ENCODE results near the gene OPA1.
A peak's percentile ranks its signal among the peaks of the same experiment; 100 is the strongest.
"Not testable (repeated sequence)": the region's sequence is repeated elsewhere in the genome, so short reads cannot be mapped to it uniquely, and the experiment has no call there.

The OPA1 gene

GRCh38 chr3:193593668-193594030 lies 641 bp downstream of the OPA1 start:
- DNase-seq, result peak; percentile 6

GRCh38 chr3:193594946-193595689 lies 2.1 kb downstream of the OPA1 start:
- no peak for DNase-seq

- no peak for DNase-seq
Observed at GRCh38 chr3:193595939-193596487, 3.0 kb downstream of the OPA1 start.

GRCh38 chr3:193598202-193598601 lies 5.2 kb downstream of the OPA1 start:
- no peak for DNase-seq

- no peak for DNase-seq
Observed at GRCh38 chr3:193599393-193599792, 6.4 kb downstream of the OPA1 start.

- peak; percentile 64 for DNase-seq
Observed at GRCh38 chr3:193605876-193606275, 12.9 kb downstream of the OPA1 start.

- DNase-seq, result not testable (repeated sequence)
Observed at GRCh38 chr3:193606892-193607291, 13.9 kb downstream of the OPA1 start.

- DNase-seq, result not testable (repeated sequence)
Observed at GRCh38 chr3:193610516-193610915, 17.5 kb downstream of the OPA1 start.

GRCh38 chr3:193614430-193614829 lies 21.4 kb downstream of the OPA1 start:
- no peak for DNase-seq

GRCh38 chr3:193617628-193618027 lies 24.6 kb downstream of the OPA1 start:
- DNase-seq, result no peak

- no peak for DNase-seq
Observed at GRCh38 chr3:193620057-193620456, 27.0 kb downstream of the OPA1 start.

GRCh38 chr3:193620650-193621049 lies 27.6 kb downstream of the OPA1 start:
- no peak for DNase-seq

GRCh38 chr3:193621127-193621526 lies 28.1 kb downstream of the OPA1 start:
- DNase-seq, result no peak

GRCh38 chr3:193630005-193630404 lies 37.0 kb downstream of the OPA1 start:
- DNase-seq, result no peak

GRCh38 chr3:193637831-193638230 lies 44.8 kb downstream of the OPA1 start:
- DNase-seq, result no peak

- DNase-seq, result no peak
Observed at GRCh38 chr3:193638833-193639232, 45.8 kb downstream of the OPA1 start.

- DNase-seq, result no peak
Observed at GRCh38 chr3:193640165-193640715, 47.2 kb downstream of the OPA1 start.

- no peak for DNase-seq
Observed at GRCh38 chr3:193640728-193641439, 47.9 kb downstream of the OPA1 start.

- DNase-seq, result no peak
Observed at GRCh38 chr3:193641440-193641775, 48.4 kb downstream of the OPA1 start.

- no peak for DNase-seq
Observed at GRCh38 chr3:193645806-193646205, 52.8 kb downstream of the OPA1 start.

- DNase-seq, result no peak
Observed at GRCh38 chr3:193648542-193649076, 55.6 kb downstream of the OPA1 start.

GRCh38 chr3:193650585-193650984 lies 57.6 kb downstream of the OPA1 start:
- DNase-seq, result no peak

GRCh38 chr3:193655831-193656433 lies 62.9 kb downstream of the OPA1 start:
- DNase-seq, result no peak
